GM18873 (cell line): ENCODE data around the gene SH3RF3.

Source experiments
- ATAC-seq: cut with Tn5 transposase; IDR thresholded peaks from one replicate; pipeline ENCODE4 v1.9.1; 2021; ENCODE audit warnings: mild to moderate bottlenecking, moderate library complexity, moderate number of reproducible peaks; ENCODE audit not compliant: unreplicated experiment, low FRiP score

The SH3RF3 gene

DNA sequence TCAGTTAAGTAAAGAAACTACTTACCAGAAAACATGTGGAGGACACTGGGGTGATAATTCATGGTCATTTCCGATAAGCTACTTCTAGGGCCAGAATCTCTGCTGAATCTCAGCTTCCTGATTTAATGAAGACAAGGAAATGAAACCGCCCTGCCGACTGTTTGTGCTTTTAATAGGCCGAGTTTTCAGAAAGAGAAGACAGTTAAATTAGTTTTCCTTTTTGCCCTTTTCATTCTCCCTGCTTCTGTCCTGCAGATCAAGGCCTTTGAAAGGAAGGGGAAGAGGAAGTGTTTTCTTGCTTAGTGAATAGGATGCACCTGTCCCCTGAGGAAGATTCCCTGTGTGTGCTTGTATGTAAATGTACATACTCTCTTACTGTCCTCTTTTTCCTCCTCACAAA lies 126.6 kb downstream of the SH3RF3 start:
- no peak for ATAC-seq

DNA sequence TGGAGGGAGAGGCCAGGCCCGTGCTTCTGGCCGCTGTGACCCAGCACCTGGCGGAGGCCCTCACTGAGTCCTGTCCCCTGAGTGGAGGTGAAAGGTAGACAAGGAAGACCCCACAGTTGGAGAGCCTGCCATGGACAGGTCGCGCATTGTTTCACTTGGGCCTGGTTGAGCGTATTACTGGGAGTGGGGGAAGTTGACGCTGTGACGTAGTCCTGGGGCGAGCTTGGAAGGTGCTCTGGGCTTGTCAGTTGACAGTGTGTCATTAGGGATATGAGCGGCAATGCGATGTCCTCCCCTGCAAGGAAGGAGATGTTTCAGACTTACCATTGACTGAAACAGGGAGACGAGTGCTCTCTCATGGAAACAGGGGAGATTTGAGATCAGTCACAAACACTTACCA lies 127.1 kb downstream of the SH3RF3 start:
- no peak for ATAC-seq

DNA sequence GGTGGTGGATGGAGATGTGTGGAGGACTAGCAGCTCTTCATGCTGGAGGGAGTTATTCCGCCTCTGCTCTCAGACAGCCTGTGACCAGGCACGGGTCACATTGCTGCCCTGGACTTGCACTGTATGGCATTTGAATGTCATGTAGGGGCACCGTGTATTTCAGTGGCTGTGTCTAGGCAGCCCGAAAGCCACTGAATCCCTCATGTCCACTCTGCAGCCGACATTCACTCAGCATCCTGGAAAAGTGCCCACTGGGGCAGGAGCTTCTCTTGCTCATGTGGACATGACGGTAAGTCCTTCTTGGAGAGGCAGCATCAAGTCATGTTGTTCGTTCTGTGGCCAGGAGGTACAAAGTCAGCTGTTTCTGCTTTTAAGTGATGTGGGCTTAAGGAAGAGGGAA lies 127.9 kb downstream of the SH3RF3 start:
- no peak for ATAC-seq

DNA sequence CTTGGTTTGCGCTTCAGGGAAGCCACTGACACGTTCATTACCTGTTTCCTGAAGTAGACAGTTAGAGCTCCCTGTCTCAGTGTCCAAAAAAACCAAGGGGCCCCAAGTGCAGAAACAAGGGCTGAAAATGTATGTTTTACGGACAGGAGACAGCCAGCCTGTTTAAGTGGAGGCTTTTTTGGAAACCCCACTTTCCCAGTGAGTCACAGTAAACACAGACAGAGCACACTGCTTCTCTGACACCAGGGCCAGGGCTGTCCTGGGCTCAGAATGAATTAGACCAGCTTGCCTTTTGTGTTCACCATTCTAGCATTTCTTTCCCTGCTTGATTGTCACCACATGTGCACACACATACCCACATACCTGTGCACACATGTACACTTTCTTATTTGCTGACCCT lies 128.6 kb downstream of the SH3RF3 start:
- ATAC-seq, result no peak

DNA sequence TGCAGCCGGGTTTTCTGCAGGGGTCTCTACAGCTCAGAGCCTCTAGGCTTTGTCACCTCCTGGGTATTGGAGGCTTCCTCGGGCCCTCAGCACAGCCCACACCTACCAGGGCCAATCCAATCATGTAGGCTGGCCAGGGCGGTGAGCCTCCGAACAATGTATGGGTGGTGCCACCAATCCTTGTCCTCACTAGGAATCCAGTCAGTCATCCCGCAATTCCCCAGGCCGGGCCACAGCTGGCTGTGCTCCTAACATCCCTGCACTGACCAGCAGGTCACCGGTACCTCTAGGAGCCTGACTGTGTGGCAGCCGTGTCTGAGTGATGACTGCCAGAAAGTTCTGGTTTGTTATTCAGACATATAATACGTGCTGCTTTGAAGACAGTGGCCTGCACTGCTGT lies 129.4 kb downstream of the SH3RF3 start:
- no peak for ATAC-seq

DNA sequence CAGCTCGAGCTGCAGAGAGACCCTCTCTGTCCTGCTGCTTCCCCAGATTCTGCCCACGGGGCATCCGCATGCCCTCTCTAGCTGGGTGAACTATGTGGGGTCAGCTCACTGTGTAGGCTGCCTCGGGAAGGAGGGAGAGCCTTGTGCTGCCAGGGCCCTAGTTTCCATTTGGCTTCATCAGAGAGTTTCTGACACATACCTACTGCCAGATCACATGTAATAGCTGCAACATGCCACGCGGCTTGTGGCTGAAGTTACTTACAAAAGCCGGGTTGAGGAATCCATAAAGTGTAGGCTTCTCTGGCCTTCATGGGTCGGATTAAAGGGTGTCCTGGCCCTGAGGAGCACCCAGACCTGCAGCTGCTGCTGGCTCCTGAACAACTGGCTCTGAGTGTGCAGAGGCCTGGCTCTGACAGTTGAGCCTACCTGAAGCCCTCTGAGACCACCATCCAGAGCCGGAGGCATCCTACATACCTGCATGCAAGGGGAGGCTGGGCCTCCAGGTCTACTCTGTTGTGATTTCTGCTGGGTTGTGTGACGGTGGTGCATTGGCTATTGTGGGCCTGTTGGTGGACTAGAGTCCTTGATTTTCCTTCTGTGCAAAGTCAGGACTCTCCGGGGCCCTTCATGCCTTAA lies 130.0 kb downstream of the SH3RF3 start:
- ATAC-seq, result no peak

DNA sequence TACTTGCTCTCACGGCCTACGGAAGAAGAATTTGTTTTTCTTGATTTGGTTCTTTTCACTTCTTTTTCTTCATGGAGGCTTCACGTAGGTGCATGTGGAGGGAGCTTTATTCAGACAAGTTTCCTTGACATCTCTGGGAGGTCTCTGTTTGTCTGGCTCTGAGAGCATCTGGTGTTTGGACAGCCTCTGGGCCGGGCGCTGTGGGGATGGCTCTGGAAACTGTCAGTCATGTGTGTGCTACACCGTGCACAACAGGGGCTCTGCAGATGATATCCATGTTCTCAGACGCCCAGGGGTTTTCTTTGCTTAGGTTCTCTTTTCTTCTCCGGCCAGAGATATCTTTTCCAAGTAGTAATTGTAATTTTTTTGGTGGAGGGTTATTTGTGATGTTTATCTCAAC lies 130.7 kb downstream of the SH3RF3 start:
- no peak for ATAC-seq

DNA sequence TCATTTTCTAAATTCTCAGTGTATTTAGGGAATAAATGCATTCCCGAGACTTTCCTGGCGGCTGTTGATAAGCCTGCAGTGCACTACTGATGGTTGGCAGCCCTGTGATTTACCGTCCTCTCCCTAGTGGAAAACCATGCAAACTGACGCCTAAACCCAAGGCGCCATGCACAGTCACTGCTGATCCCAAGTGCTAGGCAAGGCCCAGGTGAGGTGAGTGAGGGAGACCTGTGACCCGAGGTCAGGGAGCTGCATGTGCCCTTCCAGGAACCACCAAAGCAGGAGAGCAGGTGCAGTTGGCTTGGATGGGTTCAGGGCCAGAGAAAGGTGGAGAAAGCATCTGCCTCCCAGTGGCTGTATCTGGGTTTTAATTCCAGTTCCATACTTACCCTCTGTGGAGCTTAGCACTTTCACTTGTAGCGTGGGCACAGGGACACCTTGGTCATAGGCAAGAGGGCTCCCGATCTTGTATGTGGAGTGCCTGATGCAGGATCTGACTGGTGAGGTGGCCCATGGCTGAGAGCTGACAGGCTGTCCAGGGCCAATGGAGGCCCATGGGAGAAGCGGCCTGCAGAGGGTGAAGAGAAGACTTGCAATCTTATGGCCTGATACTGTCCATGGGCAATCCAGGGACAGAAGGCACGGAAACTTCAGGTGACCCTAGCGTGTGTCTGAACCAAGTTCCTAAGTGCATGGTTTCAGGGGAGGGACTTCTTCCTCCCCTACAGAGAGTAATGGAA lies 131.3 kb downstream of the SH3RF3 start:
- ATAC-seq, result no peak

DNA sequence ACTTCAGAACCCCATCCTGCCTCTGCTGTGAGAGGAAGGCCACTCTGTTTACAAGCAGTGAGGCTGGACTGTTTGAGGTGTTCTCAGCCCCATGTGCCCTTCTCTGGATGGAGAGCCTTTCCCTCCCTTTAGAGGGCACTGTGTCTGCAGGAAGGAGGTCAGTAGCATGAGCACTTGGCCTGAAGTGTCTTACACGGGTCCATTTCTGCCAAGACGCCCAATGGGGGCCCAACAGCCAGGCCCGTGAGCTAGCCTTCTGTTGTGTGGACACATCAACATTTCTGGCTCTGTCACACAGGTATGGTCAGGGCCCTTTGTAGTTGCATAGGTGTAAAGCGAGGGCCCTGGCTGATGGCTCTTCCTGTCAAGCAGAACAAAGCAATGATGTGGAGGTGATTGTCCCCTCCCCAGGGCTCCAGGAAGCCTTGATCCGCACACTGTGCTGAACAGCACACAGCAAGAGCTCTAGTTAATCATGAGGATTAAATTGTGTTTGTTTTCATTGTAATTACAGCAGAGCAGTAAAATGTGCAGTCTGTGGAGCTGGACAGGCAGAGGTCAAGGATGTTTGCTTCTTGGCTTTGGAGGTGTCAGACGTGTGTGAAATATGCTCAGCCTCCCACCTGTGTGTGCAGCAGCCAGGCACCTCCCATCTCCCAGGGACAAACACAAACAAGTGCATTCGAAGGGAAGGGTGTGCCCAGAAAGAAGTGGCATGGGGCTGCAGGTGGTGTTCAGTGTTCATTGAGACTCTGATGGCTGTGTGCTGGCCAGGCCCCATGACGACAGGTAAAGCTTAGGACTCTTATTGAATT lies 132.1 kb downstream of the SH3RF3 start:
- no peak for ATAC-seq

DNA sequence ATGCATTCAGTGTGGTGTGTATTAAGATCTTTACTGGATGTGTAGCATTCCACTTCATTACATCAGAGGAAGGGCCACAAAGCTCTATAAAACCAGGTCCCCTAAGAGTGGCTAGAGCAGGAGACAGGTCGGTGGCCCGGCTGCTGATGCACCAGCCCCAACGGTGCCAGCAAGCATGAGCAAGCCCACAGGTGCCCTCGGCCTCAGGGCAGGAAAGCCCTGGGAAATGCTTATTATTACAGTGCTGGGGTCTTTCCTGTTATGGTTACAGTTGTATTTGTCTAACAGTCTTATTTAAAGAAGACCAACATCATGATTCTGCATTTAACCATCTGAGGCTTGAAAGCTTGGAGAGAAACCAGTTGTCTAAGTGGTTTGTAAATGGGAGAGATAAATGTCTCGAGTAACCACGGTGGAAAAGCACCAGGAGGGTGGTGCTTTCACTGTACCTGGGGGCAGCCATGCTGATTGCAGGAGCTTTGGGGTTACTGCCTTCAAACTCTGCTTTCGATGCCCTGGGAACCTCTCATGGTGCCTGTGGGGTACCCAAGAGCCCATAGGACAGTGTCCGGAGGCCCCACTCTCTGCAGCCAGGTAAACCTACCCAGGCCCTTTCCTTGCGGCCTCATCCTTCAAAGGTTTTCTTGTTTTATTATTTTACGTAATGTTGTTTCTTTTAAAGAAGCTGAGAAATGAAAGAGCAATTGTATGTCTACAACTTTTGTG lies 133.1 kb downstream of the SH3RF3 start:
- no peak for ATAC-seq

DNA sequence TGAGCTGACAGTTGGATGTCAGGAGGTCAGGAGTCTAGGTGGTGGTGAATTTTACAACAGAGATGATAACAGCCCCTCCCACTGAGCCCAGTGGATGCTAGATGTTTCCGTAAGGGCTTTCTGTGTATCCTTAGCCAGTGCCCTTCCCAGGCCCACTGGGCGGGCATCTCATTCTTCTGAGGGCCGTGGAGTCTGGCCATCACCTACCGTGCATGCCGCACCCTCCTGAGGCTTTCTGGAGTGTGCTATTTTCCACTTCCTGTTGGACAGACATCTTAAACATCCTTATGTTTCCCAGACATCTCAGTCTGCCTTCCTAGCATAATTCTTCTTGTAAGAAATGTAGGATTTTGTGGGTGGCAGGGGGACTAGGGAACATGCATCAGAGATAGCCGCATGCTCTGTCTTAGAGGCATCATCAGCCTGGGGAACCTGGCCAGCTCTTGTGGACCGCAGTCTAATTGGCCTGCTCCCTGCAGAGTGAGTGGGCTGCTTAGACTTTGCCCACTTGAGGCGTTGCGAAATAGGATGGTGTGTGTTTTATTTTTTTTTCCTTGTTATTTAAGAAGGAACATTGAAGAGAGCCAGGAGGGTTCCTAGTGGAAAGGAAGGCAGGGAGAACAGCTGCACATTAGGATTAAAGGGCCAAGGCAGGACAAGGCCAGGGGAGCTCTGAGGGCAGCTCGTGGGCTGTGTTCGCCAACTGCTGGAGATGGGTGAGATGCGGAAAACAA lies 135.8 kb downstream of the SH3RF3 start:
- no peak for ATAC-seq

DNA sequence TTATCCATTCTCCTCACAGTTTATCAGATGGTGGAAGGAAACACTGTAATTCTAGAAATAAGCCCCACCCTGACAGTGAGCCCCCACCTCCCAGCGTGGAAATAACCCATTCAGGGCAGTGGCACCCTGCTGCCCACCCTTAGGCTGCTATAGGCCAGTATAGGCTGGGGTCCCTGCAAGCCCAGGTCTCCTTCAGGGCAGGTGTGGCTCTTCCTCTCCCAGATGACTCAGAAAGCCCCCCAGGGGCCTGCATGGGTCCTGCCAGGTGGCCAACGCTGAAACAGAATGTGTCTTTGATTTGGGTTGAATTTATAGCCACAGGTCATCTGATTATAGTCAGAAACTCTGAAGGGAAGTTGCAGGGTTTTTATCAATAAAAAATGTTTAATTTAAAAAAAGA lies 136.4 kb downstream of the SH3RF3 start:
- no peak for ATAC-seq

DNA sequence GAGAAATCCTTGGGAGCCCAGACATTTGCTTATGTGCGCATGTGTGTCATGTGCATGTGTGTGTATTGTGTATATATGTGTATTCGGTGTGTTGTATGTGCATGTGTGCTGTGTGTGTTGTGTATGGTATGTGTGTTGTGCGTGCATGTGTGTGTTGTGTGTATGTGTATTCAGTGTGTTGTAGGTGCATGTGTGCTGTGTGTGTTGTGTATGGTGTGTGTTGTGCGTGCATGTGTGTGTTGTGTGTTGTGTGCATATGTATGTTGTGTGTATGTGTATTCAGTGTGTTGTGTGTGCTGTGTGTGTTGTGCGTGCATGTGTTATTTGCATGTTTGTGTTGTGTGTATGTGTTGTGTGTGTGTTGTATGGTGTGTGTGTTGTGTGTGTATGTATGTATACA lies 136.9 kb downstream of the SH3RF3 start:
- ATAC-seq, result no peak

DNA sequence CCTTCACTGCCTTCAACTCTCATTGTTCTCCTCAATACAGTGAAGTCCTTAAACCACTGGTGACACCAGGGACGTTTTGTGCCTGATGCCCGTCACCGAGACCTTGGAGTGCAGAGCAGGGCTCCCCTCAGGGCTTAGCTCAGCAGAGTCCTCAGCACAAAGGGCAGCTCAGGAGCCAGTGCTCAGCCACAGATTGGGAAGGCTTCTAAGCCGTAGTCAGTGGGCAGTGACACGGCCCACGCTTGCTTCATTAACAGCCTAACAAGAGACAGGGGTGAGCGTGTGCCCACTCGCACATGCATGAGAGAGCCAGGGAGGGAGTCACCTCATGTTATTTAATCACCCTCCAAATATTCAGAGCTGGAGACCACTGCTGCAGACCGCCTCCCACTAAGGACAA lies 137.5 kb downstream of the SH3RF3 start:
- no peak for ATAC-seq

DNA sequence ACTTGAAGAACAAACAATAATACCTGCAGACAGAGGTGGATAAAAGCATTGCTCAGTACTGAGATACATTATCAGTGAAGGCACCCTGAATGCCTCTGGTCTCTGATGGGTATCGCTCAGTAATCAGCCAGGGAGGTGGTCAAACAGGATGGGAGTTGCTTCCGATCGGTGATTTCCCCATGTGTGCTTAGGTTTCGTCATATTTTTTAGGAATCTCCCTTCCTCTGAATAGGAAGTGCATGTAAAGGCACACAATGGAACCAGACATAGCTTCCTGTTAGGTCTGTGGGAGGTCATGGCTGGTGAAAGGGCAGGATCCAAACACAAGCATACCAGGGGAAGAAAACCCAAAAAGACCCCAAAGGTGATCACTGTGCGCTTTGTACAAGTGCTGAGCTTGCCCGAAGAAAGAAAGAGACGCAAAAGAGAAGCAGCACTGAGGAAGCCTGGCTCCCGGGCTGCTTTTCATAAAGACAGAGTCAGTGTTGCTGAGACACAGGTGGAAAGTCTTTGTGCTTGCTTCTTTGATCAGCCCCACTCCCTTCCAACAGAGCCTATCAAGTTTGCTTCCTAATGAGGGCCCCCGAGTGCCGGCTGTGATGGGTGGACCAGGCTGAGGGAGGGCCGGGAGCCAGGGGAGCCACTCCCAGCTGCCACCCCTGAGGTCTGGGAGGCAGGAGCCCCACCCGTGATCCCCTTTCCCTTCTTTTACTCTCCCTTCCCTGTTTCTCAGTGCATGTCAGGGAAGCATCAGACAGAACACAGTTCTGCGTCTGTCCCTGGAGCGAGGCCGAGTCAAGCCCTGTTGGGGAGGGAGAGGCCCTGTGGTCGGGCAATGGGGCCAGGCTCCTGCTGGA lies 138.2 kb downstream of the SH3RF3 start:
- ATAC-seq, result no peak

DNA sequence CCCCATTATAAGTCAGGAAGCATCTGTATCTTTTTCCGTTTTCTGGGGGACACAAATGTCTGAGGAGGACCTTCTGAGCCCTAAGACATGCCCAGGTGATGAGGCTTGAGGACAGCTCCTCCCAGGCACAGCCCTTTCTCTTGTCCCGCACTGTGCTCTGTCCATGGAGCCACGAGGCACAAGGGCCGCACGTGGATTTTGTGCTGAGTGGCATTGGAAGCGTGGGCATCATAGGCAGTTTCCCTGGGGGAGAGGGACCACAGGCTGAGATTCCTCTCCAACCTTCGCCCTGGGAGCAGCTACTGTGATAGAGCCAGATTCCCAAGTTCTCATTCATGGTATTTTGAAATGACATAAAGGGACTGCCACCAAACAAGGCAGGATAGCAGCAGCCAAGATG lies 139.9 kb downstream of the SH3RF3 start:
- ATAC-seq, result no peak

DNA sequence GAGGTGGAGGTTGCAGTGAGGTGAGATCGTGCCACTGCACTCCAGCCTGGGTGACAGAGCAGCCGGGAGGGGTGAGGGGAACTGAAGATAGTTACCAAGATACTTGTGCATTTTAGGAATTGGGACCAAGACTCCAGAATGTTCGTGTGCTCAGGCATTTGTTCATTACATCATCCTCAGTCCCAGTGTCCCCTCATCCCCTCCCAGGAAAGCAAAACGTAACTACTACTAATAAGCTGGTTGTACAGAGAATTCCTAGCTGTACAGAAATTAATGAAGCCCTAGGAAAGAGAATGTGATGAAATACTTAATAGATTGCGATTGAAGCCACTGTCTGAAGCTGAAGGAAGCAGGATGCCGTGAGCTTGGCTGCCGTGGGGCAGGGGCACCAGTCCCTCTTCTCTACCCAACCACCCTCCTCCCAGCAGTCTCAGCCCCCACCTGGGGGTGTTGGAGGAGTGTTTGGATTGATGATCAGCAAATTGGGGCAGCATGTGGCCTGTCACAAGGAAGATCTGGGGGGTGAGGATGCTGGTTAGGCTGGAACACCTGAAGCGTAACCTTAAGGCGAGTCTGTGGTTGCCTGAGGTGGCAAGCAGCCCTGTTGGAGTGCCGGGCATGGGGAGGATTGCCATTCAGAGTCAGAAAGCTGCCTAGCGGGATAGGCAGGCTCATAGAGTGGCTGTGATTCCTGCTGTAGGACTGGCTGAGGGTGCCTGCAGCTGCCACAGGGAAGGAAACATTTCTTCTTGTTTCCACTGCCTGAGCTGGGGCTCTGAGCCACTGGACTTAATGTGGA lies 140.9 kb downstream of the SH3RF3 start:
- ATAC-seq, result no peak

DNA sequence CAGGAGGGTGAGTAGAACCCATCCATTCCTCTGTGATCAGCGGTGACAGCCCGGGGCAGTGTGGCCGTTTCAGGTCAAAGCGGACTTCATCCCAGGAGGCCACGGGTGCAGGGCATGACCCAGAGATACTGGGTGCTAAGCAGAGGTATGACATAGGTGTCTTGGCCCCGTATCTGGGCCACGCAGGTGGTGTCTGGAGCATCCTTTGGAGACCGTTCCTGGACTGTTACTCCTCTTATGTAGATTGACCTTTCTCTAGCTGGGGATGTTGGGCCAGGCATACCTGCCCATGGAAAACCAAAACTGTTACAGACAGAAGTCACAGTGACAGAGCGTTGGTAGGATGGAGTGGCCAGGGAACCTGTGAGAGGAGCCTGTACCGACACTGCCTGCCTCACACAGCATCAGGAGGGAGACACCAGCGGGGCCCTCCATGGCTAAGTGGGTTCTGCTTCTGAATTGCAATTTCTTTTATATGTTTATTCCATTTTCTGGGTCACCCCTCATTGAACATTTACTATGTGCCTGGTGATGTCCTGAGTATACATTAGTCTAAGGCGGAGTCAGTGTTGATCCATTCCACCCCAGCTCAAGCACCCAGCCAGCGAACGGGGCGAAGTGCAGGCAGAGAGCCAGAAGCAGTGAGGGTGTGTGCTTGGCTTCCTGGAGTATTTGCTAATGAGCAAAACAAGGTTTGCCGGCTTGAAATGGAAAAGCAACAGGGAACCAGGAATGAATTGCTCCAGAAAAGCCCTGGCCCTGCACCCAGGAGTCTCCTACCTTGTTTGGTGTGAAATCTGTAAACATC lies 141.7 kb downstream of the SH3RF3 start:
- ATAC-seq, result no peak
